IMR-90 (cell line): ENCODE data around the gene SPSB4.

Experiments
- BHLHE40 ChIP-seq: fragments of 150-350 bp; IDR thresholded peaks from 2 replicates; pipeline ENCODE4 v1.6.1; 2016; ENCODE audit warnings: mild to moderate bottlenecking, low read depth, low read length
- CEBPB ChIP-seq: IDR thresholded peaks from 2 replicates; pipeline ENCODE4 v1.6.1; 2012; ENCODE audit warnings: low read depth, low read length, improper control_type of control experiment
- CTCF ChIP-seq: conservative IDR thresholded peaks from 2 replicates; pipeline ENCODE4 v1.5.1; 2012; ENCODE audit warnings: mild to moderate bottlenecking, low read depth, low read length, improper control_type of control experiment
- FOS ChIP-seq: fragments of 150-350 bp; IDR thresholded peaks from 2 replicates; pipeline ENCODE4 v1.6.1; 2016; ENCODE audit warnings: low read depth, low read length
- MAFK ChIP-seq: IDR thresholded peaks from 2 replicates; pipeline ENCODE4 v1.6.1; 2012; ENCODE audit warnings: low read depth, low read length, improper control_type of control experiment
- NFE2L2 ChIP-seq: fragments of 150-350 bp; IDR thresholded peaks from 2 replicates; pipeline ENCODE4 v1.6.1; 2016; ENCODE audit warnings: low read depth, mild to moderate bottlenecking, low read length
- POLR2A ChIP-seq: IDR thresholded peaks from 2 replicates; pipeline ENCODE4 v1.6.1; 2012; ENCODE audit warnings: mild to moderate bottlenecking, low read depth, low read length
- RAD21 ChIP-seq: IDR thresholded peaks from 2 replicates; pipeline ENCODE4 v1.6.1; 2012; ENCODE audit warnings: low read length, improper control_type of control experiment
- RCOR1 ChIP-seq: IDR thresholded peaks from 2 replicates; pipeline ENCODE4 v1.6.1; 2012; ENCODE audit warnings: mild to moderate bottlenecking, low read length, improper control_type of control experiment; ENCODE audit not compliant: insufficient replicate concordance
- RFX5 ChIP-seq: IDR thresholded peaks from 2 replicates; pipeline ENCODE4 v1.8.0; 2012; ENCODE audit warnings: low read depth, mild to moderate bottlenecking, low read length, moderate library complexity
- SMC3 ChIP-seq: fragments of 150-350 bp; IDR thresholded peaks from 2 replicates; pipeline ENCODE4 v1.6.1; 2016; ENCODE audit warnings: low read depth, mild to moderate bottlenecking, antibody characterized with exemption, low read length, moderate library complexity
- USF2 ChIP-seq: fragments of 150-350 bp; IDR thresholded peaks from 2 replicates; pipeline ENCODE4 v1.6.1; 2017; ENCODE audit warnings: mild to moderate bottlenecking, antibody characterized with exemption, low read length, low read depth

- TF ChIP-seq FOS (no peak), CTCF (no peak), RCOR1 (no peak), POLR2A (no peak), CEBPB (no peak), USF2 (no peak), RAD21 (no peak), SMC3 (no peak), NFE2L2 (no peak), MAFK (no peak), BHLHE40 (no peak), RFX5 (no peak)
Observed at GRCh38 chr3:141176775-141177174, 125.6 kb downstream of the SPSB4 start.
